Measurements from ENCODE around the gene EIF4E3. TPM values are rescaled to one million over a fixed set of nuclear protein-coding genes. Genes with fewer than 3 reads are reported as not detected.

The EIF4E3 gene
- total RNA-seq = 1.4 and 3.0 TPM in 2 replicates

GRCh38 chr3:71725271-71725991 lies at the start of gene EIF4E3:
EIF4E3 (minus strand) TSS chr3:71725402; CDS start chr3:71725367, 35 bp downstream.

GRCh38 chr3:71753701-71754609 lies 28.8 kb upstream of the EIF4E3 start, which contains the start of gene GPR27:
GPR27 (plus strand) TSS chr3:71753855; CDS start chr3:71754050, 195 bp downstream.

Other genes starting within 250 kb of the EIF4E3 start
- 22.9 and 25.7 TPM in 2 replicates for gene FOXP1, start 141.7 kb downstream of the EIF4E3 start, total RNA-seq
- 0.08 and 0.11 TPM in 2 replicates for gene GPR27, start 28.5 kb upstream of the EIF4E3 start, total RNA-seq
- not detected in 2 replicates for gene PROK2, start 59.7 kb upstream of the EIF4E3 start, total RNA-seq

All from hair follicular keratinocyte (primary cell).